AG04450 (cell line): ENCODE results near the gene KCNH6. TPM values are rescaled to one million over a fixed set of nuclear protein-coding genes. Genes with fewer than 3 reads are reported as not detected.

ENCODE experiments used
- CTCF ChIA-PET: fragments of 300-600, 350-600 bp; formaldehyde crosslinking; extraction: SDS; loops from one replicate; lab custom pipeline; 2022; ENCODE audit warnings: antibody characterized with exemption, inconsistent platforms; lab: Charles Lee
- POLR2A ChIA-PET: fragments of 350-600 bp; formaldehyde crosslinking; extraction: SDS; loops from one replicate; lab custom pipeline; 2021; ENCODE audit warnings: antibody characterized with exemption, inconsistent platforms; lab: Yijun Ruan, JAX
- DNase-seq: peaks from one replicate; pipeline ENCODE4 v3.0.0-alpha.2; 2011; ENCODE audit warnings: low read depth, low spot score
- H3K27ac ChIP-seq: one replicate; pipeline ENCODE4 v1.5.1; 2012; ENCODE audit warnings: low read depth, low read length, control low read depth
- H3K27me3 ChIP-seq: one replicate; pipeline ENCODE4 v1.6.0; 2012; ENCODE audit warnings: low read length; ENCODE audit not compliant: control insufficient read depth, insufficient read depth
- H3K4me3 ChIP-seq: 2 replicates; pipeline ENCODE4 v1.5.1; 2011; ENCODE audit warnings: mild to moderate bottlenecking, low read depth, low read length, control low read depth
- H3K9me3 ChIP-seq: 2 replicates; pipeline ENCODE4 v1.5.1; 2012; ENCODE audit warnings: low read length; ENCODE audit not compliant: control insufficient read depth, insufficient read depth
- CTCF ChIP-seq: IDR thresholded peaks from 2 replicates; pipeline ENCODE4 v1.5.1; 2011; ENCODE audit warnings: low read depth, low read length, control low read depth, inconsistent platforms
- polyA plus RNA-seq: library from polyadenylated mRNA; depleted of rRNA; stranded (reverse); fragments of >200 nt; gene quantifications from 2 replicates; pipeline ENCODE4 v1.2.3, GENCODE V29; 2011

Gene KCNH6
- polyA plus RNA-seq, 1 experiment, result 0.04 TPM

- POLR2A ChIA-PET, result interaction anchor here (0.6 to 0.8 kb wide), 2 partner anchors 35 to 1559 kb away, joined by 3 read pairs; no protein-coding TSS in a partner anchor
- TF ChIP-seq CTCF, result no peak
- Histone ChIP-seq H3K4me3 (no peak overlapping the region), H3K9me3 (no peaks in the 10 kb centered on the region; the same call in 1 of the 2 replicates), H3K27me3 (peaks cover 39% of the 10 kb centered on the region), H3K27ac (no peak overlapping the region)
- DNase-seq, result no peak
- CTCF ChIA-PET, result no interaction called here
Observed at GRCh38 chr17:63526861-63527260, 3.7 kb downstream of the KCNH6 start.

- TF ChIP-seq CTCF, result no peak
- DNase-seq, result no peak
- POLR2A ChIA-PET, result no interaction called here
- H3K27me3 ChIP-seq, result peaks cover 39% of the 10 kb centered on the region
- H3K4me3 ChIP-seq, result no peak overlapping the region
- no peak overlapping the region for H3K27ac ChIP-seq
- H3K9me3 ChIP-seq, result no peaks in the 10 kb centered on the region; the same call in 1 of the 2 replicates
- CTCF ChIA-PET, result no interaction called here
Observed at GRCh38 chr17:63528183-63528582, 5.0 kb downstream of the KCNH6 start.

- no peak overlapping the region for H3K4me3 ChIP-seq
- peaks cover 33% of the 10 kb centered on the region for H3K27me3 ChIP-seq
- no peak for TF ChIP-seq CTCF
- DNase-seq, result no peak
- ChIA-PET CTCF (interaction anchor here (0.6 to 0.9 kb wide), 2 partner anchors 51 to 124 kb away, joined by 3 read pairs; no protein-coding TSS in a partner anchor), POLR2A (no interaction called here)
- no peaks in the 10 kb centered on the region; the same call in 1 of the 2 replicates for H3K9me3 ChIP-seq
- no peak overlapping the region for H3K27ac ChIP-seq
Observed at GRCh38 chr17:63529711-63530556, 6.8 kb downstream of the KCNH6 start.

GRCh38 chr17:63530557-63531021, 7.4 kb downstream of the KCNH6 start:
- H3K27ac ChIP-seq, result no peak overlapping the region
- no peak for DNase-seq
- no peak for TF ChIP-seq CTCF
- POLR2A ChIA-PET, result no interaction called here
- H3K4me3 ChIP-seq, result no peak overlapping the region
- CTCF ChIA-PET, result no interaction called here
- peaks cover 32% of the 10 kb centered on the region for H3K27me3 ChIP-seq
- no peaks in the 10 kb centered on the region; the same call in 1 of the 2 replicates for H3K9me3 ChIP-seq
